A549 (cell line): ENCODE results near the gene TRIOBP. TPM values are rescaled to one million over a fixed set of nuclear protein-coding genes. Genes with fewer than 3 reads are reported as not detected.

ENCODE experiments used
- ATAC-seq, 2 experiments: fragments of 200-7000 bp in 1 of 2; fragments of >200 bp in 1 of 2; cut with Nextera tagmentation in 1 of 2; cut with Tn5 transposase in 1 of 2; 3 replicates each; pipeline versions ENCODE4 v1.8.0 to v1.9.1; 2018 to 2020; ENCODE audit warnings: mild to moderate bottlenecking in 1 of 2, moderate library complexity in 1 of 2
- CTCF ChIA-PET: fragments of 300-600 bp; sonication (Branson Sonifier 250); formaldehyde crosslinking; extraction: SDS; loops from one replicate; lab custom pipeline; 2021; ENCODE audit warnings: antibody characterized with exemption, inconsistent platforms; lab: Yijun Ruan, JAX
- POLR2A ChIA-PET: fragments of 350-600 bp; formaldehyde crosslinking; extraction: SDS; loops from one replicate; lab custom pipeline; 2021; ENCODE audit warnings: antibody characterized with exemption, inconsistent platforms; lab: Yijun Ruan, JAX
- DNase-seq, 2 experiments: peaks; one replicate each; pipeline versions ENCODE4 v3.0.0 to v3.0.0-alpha.2; 2011 to 2016; ENCODE audit warnings: low read depth in 1 of 2, low spot score in 1 of 2
- FAIRE-seq: peaks from 2 replicates; lab custom pipeline; 2011; peaks lifted over from hg19 to GRCh38; lab: Jason Lieb, UNC
- H3K27ac ChIP-seq, 2 experiments: fragments of >200 bp; sonication (Bioruptor Twin); formaldehyde crosslinking; 3 replicates each; pipeline ENCODE4 v1.5.1; 2016 to 2017
- H3K4me1 ChIP-seq: fragments of >200 bp; sonication (Bioruptor Twin); formaldehyde crosslinking; 3 replicates; pipeline ENCODE4 v1.6.1; 2016
- H3K4me2 ChIP-seq: fragments of >200 bp; sonication (Bioruptor Twin); formaldehyde crosslinking; 3 replicates; pipeline ENCODE4 v1.6.1; 2016
- H3K4me3 ChIP-seq: fragments of >200 bp; sonication (Bioruptor Twin); formaldehyde crosslinking; 3 replicates; pipeline ENCODE4 v1.5.1; 2016
- H3K9me3 ChIP-seq: fragments of >200 bp; sonication (Bioruptor Twin); formaldehyde crosslinking; 3 replicates; pipeline ENCODE4 v1.6.1; 2016
- ATOH8 ChIP-seq: fragments of 250-450 bp; sonication (Bioruptor Pico); IDR thresholded peaks from 2 replicates; pipeline ENCODE4 v1.5.0; 2020; ENCODE audit warnings: low read depth, mild to moderate bottlenecking, moderate library complexity
- CEBPB ChIP-seq, 2 experiments: fragments of >200 bp in 1 of 2; sonication (Bioruptor Twin) in 1 of 2; formaldehyde crosslinking in 1 of 2; IDR thresholded peaks; 2 replicates each; pipeline ENCODE4 v1.6.1; 2012 to 2016
- CHD4 ChIP-seq: fragments of 200-600 bp; sonication (generic); IDR thresholded peaks from 2 replicates; pipeline ENCODE4 v1.6.1; 2016; ENCODE audit warnings: antibody characterized with exemption, mild to moderate bottlenecking, borderline replicate concordance
- HDAC2 ChIP-seq: fragments of 200-600 bp; sonication (generic); IDR thresholded peaks from 2 replicates; pipeline ENCODE4 v1.6.1; 2016
- HMGXB4 ChIP-seq: fragments of 250-450 bp; sonication (Bioruptor Pico); IDR thresholded peaks from 2 replicates; pipeline ENCODE4 v1.5.0; 2021; ENCODE audit warnings: mild to moderate bottlenecking, moderate library complexity, borderline replicate concordance
- JUNB ChIP-seq: fragments of >200 bp; sonication (Bioruptor Twin); formaldehyde crosslinking; IDR thresholded peaks from 2 replicates; pipeline ENCODE4 v1.6.1; 2016
- KDM1A ChIP-seq: fragments of 200-600 bp; sonication (generic); IDR thresholded peaks from 2 replicates; pipeline ENCODE4 v1.6.1; 2016; ENCODE audit warnings: low read depth, mild to moderate bottlenecking
- KDM5A ChIP-seq: fragments of 200-600 bp; sonication (generic); IDR thresholded peaks from 2 replicates; pipeline ENCODE4 v1.6.1; 2016; ENCODE audit warnings: antibody characterized with exemption, mild to moderate bottlenecking
- MAZ ChIP-seq: fragments of 150-350 bp; IDR thresholded peaks from 2 replicates; pipeline ENCODE4 v1.6.1; 2014; ENCODE audit warnings: antibody characterized with exemption, low read depth, low read length, borderline replicate concordance
- MYC ChIP-seq: IDR thresholded peaks from 2 replicates; pipeline ENCODE4 v1.6.1; 2012; ENCODE audit warnings: mild to moderate bottlenecking, inconsistent platforms, low read length, improper control_type of control experiment, borderline replicate concordance
- PHF8 ChIP-seq: fragments of 200-600 bp; sonication (generic); IDR thresholded peaks from 2 replicates; pipeline ENCODE4 v1.6.1; 2016; ENCODE audit warnings: low read depth, mild to moderate bottlenecking, antibody characterized with exemption, moderate library complexity, borderline replicate concordance
- RAD21 ChIP-seq, 2 experiments: fragments of >200 bp in 1 of 2; sonication (Bioruptor Twin) in 1 of 2; formaldehyde crosslinking in 1 of 2; IDR thresholded peaks in 1 of 2; conservative IDR thresholded peaks in 1 of 2; 2 replicates in 1 of 2; 3 replicates in 1 of 2; pipeline ENCODE4 v1.6.1; 2012 to 2018; ENCODE audit warnings: inconsistent platforms in 1 of 2
- REST ChIP-seq: fragments of 200-600 bp; sonication (generic); IDR thresholded peaks from 2 replicates; pipeline ENCODE4 v1.6.1; 2016; ENCODE audit warnings: antibody characterized with exemption, mild to moderate bottlenecking, moderate library complexity
- RFX5 ChIP-seq: fragments of 450-650 bp; IDR thresholded peaks from 2 replicates; pipeline ENCODE4 v1.7.1; 2014; ENCODE audit warnings: antibody characterized with exemption, mild to moderate bottlenecking, moderate library complexity
- RNF2 ChIP-seq: fragments of 200-600 bp; sonication (generic); IDR thresholded peaks from 2 replicates; pipeline ENCODE4 v1.6.1; 2016; ENCODE audit warnings: low read depth, mild to moderate bottlenecking, antibody characterized with exemption, moderate library complexity, borderline replicate concordance
- SREBF2 ChIP-seq: fragments of 450-650 bp; IDR thresholded peaks from 2 replicates; pipeline ENCODE4 v1.6.1; 2014; ENCODE audit warnings: mild to moderate bottlenecking, moderate library complexity
- TP53 ChIP-seq: fragments of 250-450 bp; sonication (Bioruptor Pico); IDR thresholded peaks from 2 replicates; pipeline ENCODE4 v1.5.0; 2021; ENCODE audit warnings: mild to moderate bottlenecking, moderate library complexity
- USF2 ChIP-seq: fragments of 450-650 bp; IDR thresholded peaks from 2 replicates; pipeline ENCODE4 v1.6.1; 2014; ENCODE audit warnings: antibody characterized with exemption
- ZFP36 ChIP-seq: fragments of 450-650 bp; IDR thresholded peaks from 2 replicates; pipeline ENCODE4 v1.6.1; 2014; ENCODE audit warnings: borderline replicate concordance; ENCODE audit not compliant: partially characterized antibody
- WGBS: methylation state at CpG from one replicate; pipeline ENCODE4 v1.1.6; 2017; ENCODE audit errors: missing lambda C conversion rate; 5-methylcytosine and 5-hydroxymethylcytosine counted together
- polyA plus RNA-seq, 4 experiments: library from polyadenylated mRNA; depleted of rRNA in 3 of 4; stranded (reverse); fragments of >200 nt; fragmentation: RNase III in 1 of 4; extraction: RNeasy Plus Mini Kit Qiagen cat#74134 plus additional on column Dnase treatment in 1 of 4; gene quantifications; 2 replicates in 3 of 4; 3 replicates in 1 of 4; pipeline ENCODE4 v1.2.3, GENCODE V29; 2011 to 2017

The TRIOBP gene
- polyA plus RNA-seq, 2 of the 4 experiments (the other 2 are of a cell fraction) = 15.7 to 26.0 TPM

- WGBS = 82% methylated on average over 2 of the region's 2 CpGs
- FAIRE-seq = no peak
- TF ChIP-seq CHD4 = no peak
- TF ChIP-seq ZFP36 = peak; percentile 88
- ATAC-seq = no peak
- no peak overlapping the region for H3K4me3 ChIP-seq
- H3K4me2 ChIP-seq = no peak overlapping the region
- no peak overlapping the region for H3K27ac ChIP-seq
- ChIA-PET POLR2A (no interaction called here), CTCF (interaction anchor here (0.6 to 3.0 kb wide), 6 partner anchors 8 to 115 kb away, joined by 3 to 18 read pairs (median 3); no protein-coding TSS in a partner anchor)
- no peaks in the 10 kb centered on the region for H3K9me3 ChIP-seq
- DNase-seq = no peak
- H3K4me1 ChIP-seq = peaks cover 15% of the 10 kb centered on the region
These were observed 36.2 kb upstream of the TRIOBP start for GRCh38 chr22:37660709-37661045.

- no peak for ATAC-seq
These were observed 35.5 kb upstream of the TRIOBP start for GRCh38 chr22:37661160-37661924.

GRCh38 chr22:37662039-37662438 is 34.8 kb upstream of the TRIOBP start:
- no peak for ATAC-seq
- ChIA-PET POLR2A (no interaction called here), CTCF (interaction anchor here (0.9 to 5.3 kb wide), 9 partner anchors 10 to 72 kb away, joined by 3 to 18 read pairs (median 3); no protein-coding TSS in a partner anchor)
- Histone ChIP-seq H3K4me2 (no peak overlapping the region), H3K4me1 (peaks cover 15% of the 10 kb centered on the region), H3K4me3 (no peak overlapping the region), H3K27ac (no peak overlapping the region)
- 85% methylated on average over 4 of the region's 5 CpGs for WGBS
- no peak for DNase-seq
- FAIRE-seq = no peak
- TF ChIP-seq HDAC2 (no peak), MAZ (no peak), MYC (no peak)
- TF ChIP-seq, all 56 proteins: peak for 0
- H3K9me3 ChIP-seq = no peaks in the 10 kb centered on the region

More at GRCh38 chr22:37661160-37661924, 35.5 kb upstream of the TRIOBP start:
- ChIA-PET POLR2A (no interaction called here), CTCF (interaction anchor here (0.6 to 3.0 kb wide), 10 partner anchors 10 to 115 kb away, joined by 3 to 18 read pairs (median 3); no protein-coding TSS in a partner anchor)
- WGBS = 81% methylated on average over 12 of the region's 12 CpGs
- Histone ChIP-seq H3K4me3 (no peak overlapping the region), H3K4me1 (peaks cover 15% of the 10 kb centered on the region), H3K9me3 (no peaks in the 10 kb centered on the region), H3K4me2 (no peak overlapping the region), H3K27ac (no peak overlapping the region)
- DNase-seq = no peak
- no peak for FAIRE-seq
- TF ChIP-seq RAD21 (conservative IDR thresholded peaks at IDR 0.05 in 1 of 2, IDR thresholded peaks at IDR 0.05 in 1 of 2) (peak; percentile 21 to 38; a peak in 2 of 5 replicates), RNF2 (no peak)

- H3K27ac ChIP-seq = no peak overlapping the region
- ATAC-seq = no peak
- H3K9me3 ChIP-seq = no peaks in the 10 kb centered on the region
- POLR2A ChIA-PET = no interaction called here
- WGBS = 89% methylated on average over 15 of the region's 16 CpGs
- H3K4me2 ChIP-seq = no peak overlapping the region
- CTCF ChIA-PET = interaction anchor here (0.6 to 5.3 kb wide), 5 partner anchors 12 to 111 kb away, joined by 3 to 17 read pairs (median 4); partner anchors contain the start of gene LGALS1
- no peak for DNase-seq
- H3K4me3 ChIP-seq = no peak overlapping the region
- H3K4me1 ChIP-seq = peaks cover 10% of the 10 kb centered on the region; the same call in 2 of the 3 replicates
- TF ChIP-seq KDM5A = no peak
- TF ChIP-seq TP53 = no peak
- TF ChIP-seq KDM1A = no peak
- no peak for TF ChIP-seq REST
- no peak for TF ChIP-seq MYC
- TF ChIP-seq ATOH8 (CRISPR knock-in tag) = no peak
- TF ChIP-seq PHF8 = no peak
- no peak for TF ChIP-seq RFX5
- no peak for TF ChIP-seq SREBF2
- no peak for TF ChIP-seq HMGXB4 (CRISPR knock-in tag)
- no peak for TF ChIP-seq CEBPB (IDR thresholded peaks at IDR 0.05)
- TF ChIP-seq USF2 = no peak
- TF ChIP-seq JUNB = no peak
- TF ChIP-seq, all 56 proteins: peak for 0
- no peak for FAIRE-seq
These were observed 33.2 kb upstream of the TRIOBP start for GRCh38 chr22:37663521-37664140.
